GM23338 (cell line): ENCODE results near the gene CACNA2D4. TPM values are rescaled to one million over a fixed set of nuclear protein-coding genes. Genes with fewer than 3 reads are reported as not detected.

Experiments
- CREB1 ChIP-seq: fragments of 250-450 bp; sonication (Bioruptor Pico); IDR thresholded peaks from 2 replicates; pipeline ENCODE4 v1.5.0; 2020; ENCODE audit warnings: low read depth, mild to moderate bottlenecking, moderate library complexity
- EZH2 ChIP-seq: fragments of 200-600 bp; sonication (generic); IDR thresholded peaks from one replicate; pipeline ENCODE4 v1.8.0; 2017; ENCODE audit warnings: antibody characterized with exemption, mild to moderate bottlenecking, low read depth; ENCODE audit not compliant: unreplicated experiment
- EZH2phosphoT487 ChIP-seq: fragments of 200-600 bp; sonication (generic); IDR thresholded peaks from one replicate; pipeline ENCODE4 v1.8.1; 2018; ENCODE audit warnings: antibody characterized with exemption; ENCODE audit not compliant: unreplicated experiment
- JUNB ChIP-seq: IDR thresholded peaks from one replicate; pipeline ENCODE4 v1.6.1; 2016; ENCODE audit warnings: antibody characterized with exemption; ENCODE audit not compliant: unreplicated experiment
- NANOG ChIP-seq: IDR thresholded peaks from 2 replicates; pipeline ENCODE4 v1.6.1; 2016; ENCODE audit warnings: antibody characterized with exemption, borderline replicate concordance
- STAT1 ChIP-seq: IDR thresholded peaks from one replicate; pipeline ENCODE4 v1.6.1; 2016; ENCODE audit warnings: antibody characterized with exemption; ENCODE audit not compliant: unreplicated experiment
- ZNF331 ChIP-seq: fragments of 250-450 bp; sonication (Bioruptor Pico); IDR thresholded peaks from 2 replicates; pipeline ENCODE4 v1.5.0; 2020; ENCODE audit warnings: low read depth, mild to moderate bottlenecking, moderate library complexity
- polyA plus RNA-seq: library from polyadenylated mRNA; unstranded; fragments of >200 nt; fragmentation: Nextera tagmentation; extraction: Ambion mirVana; gene quantifications from 2 replicates; pipeline ENCODE4 v1.2.1, GENCODE V29; 2016
- total RNA-seq: library from RNA; depleted of rRNA; stranded (reverse); fragments of >200 nt; shearing (Covaris generic); gene quantifications from 2 replicates; pipeline ENCODE4 v1.2.3, GENCODE V29; 2014
- TF ChIP-seq, protein P1 (sequence below): IDR thresholded peaks from 2 replicates; pipeline ENCODE4 v1.6.1; 2016; ENCODE audit warnings: antibody characterized with exemption
- TF ChIP-seq, protein P2 (sequence below), 2 experiments: fragments of 200-600 bp in 1 of 2; sonication (generic) in 1 of 2; conservative IDR thresholded peaks; 2 replicates each; pipeline versions ENCODE4 v1.5.1 to v1.6.1; 2016 to 2017; ENCODE audit warnings: antibody characterized with exemption in 2 of 2, low read depth in 2 of 2, mild to moderate bottlenecking in 2 of 2, moderate library complexity in 1 of 2
- TF ChIP-seq, protein P3 (sequence below): IDR thresholded peaks from one replicate; pipeline ENCODE4 v1.6.1; 2018; ENCODE audit warnings: antibody characterized with exemption; ENCODE audit not compliant: unreplicated experiment

The CACNA2D4 gene
- total and polyA plus RNA-seq, 2 experiments from 2014 or later = 0.07 to 0.24 TPM

DNA sequence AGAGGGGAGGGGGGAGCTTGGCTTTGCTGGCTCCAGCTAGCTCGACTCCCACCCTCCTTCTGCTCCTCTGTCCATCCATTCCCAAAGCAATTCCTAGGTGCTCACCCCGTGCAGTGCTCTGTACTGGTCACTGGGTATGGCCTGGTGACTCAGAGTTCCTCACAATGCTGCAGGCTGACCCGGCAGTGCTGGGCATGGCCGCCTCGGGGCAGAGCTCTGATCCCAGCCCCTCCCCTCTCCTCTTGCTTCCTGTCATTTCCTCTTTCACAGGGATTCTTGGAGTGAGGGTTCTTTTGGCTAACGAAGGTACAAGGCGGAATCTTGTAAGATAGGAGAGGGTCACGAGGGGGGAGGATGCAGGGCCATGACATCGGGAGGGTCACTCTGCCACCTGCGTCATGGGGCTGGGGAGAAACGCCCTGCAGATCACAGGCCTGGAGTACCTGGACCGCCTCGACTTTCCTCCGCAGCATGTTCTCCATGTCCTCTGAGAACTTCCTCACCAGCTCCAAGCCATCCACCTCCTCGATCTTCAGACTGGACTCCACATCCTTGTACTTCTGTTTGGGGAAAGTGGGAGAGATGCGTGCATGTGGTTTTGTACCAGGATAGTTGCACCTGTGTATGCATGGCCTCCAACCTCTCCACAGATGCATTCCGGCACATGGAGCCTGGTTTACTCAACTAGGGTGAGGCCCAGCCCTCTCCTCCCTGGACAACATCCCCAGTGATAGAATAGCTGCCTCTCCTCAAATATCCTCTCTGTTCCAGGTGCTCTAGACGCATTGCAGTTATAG is 5.7 kb downstream of the CACNA2D4 start (continued):
- TF ChIP-seq, protein P1, sequence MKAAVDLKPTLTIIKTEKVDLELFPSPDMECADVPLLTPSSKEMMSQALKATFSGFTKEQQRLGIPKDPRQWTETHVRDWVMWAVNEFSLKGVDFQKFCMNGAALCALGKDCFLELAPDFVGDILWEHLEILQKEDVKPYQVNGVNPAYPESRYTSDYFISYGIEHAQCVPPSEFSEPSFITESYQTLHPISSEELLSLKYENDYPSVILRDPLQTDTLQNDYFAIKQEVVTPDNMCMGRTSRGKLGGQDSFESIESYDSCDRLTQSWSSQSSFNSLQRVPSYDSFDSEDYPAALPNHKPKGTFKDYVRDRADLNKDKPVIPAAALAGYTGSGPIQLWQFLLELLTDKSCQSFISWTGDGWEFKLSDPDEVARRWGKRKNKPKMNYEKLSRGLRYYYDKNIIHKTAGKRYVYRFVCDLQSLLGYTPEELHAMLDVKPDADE = no peak
- TF ChIP-seq EZH2 = no peak
- TF ChIP-seq, protein P2, sequence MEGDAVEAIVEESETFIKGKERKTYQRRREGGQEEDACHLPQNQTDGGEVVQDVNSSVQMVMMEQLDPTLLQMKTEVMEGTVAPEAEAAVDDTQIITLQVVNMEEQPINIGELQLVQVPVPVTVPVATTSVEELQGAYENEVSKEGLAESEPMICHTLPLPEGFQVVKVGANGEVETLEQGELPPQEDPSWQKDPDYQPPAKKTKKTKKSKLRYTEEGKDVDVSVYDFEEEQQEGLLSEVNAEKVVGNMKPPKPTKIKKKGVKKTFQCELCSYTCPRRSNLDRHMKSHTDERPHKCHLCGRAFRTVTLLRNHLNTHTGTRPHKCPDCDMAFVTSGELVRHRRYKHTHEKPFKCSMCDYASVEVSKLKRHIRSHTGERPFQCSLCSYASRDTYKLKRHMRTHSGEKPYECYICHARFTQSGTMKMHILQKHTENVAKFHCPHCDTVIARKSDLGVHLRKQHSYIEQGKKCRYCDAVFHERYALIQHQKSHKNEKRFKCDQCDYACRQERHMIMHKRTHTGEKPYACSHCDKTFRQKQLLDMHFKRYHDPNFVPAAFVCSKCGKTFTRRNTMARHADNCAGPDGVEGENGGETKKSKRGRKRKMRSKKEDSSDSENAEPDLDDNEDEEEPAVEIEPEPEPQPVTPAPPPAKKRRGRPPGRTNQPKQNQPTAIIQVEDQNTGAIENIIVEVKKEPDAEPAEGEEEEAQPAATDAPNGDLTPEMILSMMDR (conservative IDR thresholded peaks at IDR 0.05; ENCODE audit: low read depth in 2 of 2) = no peak
- TF ChIP-seq CREB1 = no peak
- TF ChIP-seq, protein P3, sequence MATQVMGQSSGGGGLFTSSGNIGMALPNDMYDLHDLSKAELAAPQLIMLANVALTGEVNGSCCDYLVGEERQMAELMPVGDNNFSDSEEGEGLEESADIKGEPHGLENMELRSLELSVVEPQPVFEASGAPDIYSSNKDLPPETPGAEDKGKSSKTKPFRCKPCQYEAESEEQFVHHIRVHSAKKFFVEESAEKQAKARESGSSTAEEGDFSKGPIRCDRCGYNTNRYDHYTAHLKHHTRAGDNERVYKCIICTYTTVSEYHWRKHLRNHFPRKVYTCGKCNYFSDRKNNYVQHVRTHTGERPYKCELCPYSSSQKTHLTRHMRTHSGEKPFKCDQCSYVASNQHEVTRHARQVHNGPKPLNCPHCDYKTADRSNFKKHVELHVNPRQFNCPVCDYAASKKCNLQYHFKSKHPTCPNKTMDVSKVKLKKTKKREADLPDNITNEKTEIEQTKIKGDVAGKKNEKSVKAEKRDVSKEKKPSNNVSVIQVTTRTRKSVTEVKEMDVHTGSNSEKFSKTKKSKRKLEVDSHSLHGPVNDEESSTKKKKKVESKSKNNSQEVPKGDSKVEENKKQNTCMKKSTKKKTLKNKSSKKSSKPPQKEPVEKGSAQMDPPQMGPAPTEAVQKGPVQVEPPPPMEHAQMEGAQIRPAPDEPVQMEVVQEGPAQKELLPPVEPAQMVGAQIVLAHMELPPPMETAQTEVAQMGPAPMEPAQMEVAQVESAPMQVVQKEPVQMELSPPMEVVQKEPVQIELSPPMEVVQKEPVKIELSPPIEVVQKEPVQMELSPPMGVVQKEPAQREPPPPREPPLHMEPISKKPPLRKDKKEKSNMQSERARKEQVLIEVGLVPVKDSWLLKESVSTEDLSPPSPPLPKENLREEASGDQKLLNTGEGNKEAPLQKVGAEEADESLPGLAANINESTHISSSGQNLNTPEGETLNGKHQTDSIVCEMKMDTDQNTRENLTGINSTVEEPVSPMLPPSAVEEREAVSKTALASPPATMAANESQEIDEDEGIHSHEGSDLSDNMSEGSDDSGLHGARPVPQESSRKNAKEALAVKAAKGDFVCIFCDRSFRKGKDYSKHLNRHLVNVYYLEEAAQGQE = no peak
- no peak for TF ChIP-seq NANOG
- TF ChIP-seq EZH2phosphoT487 = no peak
- no peak for TF ChIP-seq JUNB
- no peak for TF ChIP-seq STAT1
- TF ChIP-seq ZNF331 (CRISPR knock-in tag) = no peak
